ENCODE measurements around the gene RGSL1.

The RGSL1 gene

DNA sequence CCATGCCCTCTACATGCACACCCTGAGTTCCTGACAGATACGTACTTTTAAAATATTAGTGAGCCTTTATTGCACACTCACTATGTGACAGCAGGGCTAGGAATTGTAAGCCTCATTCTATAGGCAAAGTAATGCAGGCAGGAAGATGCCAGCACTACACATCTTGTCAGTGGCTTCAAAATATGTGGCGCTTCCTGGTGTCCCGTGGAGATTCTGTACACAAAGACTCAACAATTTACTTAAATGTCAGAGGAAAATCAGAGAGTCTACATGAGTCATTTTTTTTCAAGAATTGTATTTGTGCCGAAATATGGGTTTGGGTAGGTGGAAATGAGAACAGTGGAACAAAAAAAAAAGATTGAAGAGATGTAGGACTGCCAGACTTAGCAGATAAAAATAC is 111.5 kb downstream of the RGSL1 start:
- TF ChIP-seq, protein P1, sequence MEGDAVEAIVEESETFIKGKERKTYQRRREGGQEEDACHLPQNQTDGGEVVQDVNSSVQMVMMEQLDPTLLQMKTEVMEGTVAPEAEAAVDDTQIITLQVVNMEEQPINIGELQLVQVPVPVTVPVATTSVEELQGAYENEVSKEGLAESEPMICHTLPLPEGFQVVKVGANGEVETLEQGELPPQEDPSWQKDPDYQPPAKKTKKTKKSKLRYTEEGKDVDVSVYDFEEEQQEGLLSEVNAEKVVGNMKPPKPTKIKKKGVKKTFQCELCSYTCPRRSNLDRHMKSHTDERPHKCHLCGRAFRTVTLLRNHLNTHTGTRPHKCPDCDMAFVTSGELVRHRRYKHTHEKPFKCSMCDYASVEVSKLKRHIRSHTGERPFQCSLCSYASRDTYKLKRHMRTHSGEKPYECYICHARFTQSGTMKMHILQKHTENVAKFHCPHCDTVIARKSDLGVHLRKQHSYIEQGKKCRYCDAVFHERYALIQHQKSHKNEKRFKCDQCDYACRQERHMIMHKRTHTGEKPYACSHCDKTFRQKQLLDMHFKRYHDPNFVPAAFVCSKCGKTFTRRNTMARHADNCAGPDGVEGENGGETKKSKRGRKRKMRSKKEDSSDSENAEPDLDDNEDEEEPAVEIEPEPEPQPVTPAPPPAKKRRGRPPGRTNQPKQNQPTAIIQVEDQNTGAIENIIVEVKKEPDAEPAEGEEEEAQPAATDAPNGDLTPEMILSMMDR (IDR thresholded peaks at IDR 0.05; ENCODE audit: low read depth, low read length, missing control alignments) = no peak
- no peak for DNase-seq (ENCODE audit: low read depth)
- in situ Hi-C loops (cut with HindIII; ENCODE audit: low sequenced_read_pairs) = no loop called here
- H3K4me3 ChIP-seq (ENCODE audit: low read depth, low read length) = no peak overlapping the region

DNA sequence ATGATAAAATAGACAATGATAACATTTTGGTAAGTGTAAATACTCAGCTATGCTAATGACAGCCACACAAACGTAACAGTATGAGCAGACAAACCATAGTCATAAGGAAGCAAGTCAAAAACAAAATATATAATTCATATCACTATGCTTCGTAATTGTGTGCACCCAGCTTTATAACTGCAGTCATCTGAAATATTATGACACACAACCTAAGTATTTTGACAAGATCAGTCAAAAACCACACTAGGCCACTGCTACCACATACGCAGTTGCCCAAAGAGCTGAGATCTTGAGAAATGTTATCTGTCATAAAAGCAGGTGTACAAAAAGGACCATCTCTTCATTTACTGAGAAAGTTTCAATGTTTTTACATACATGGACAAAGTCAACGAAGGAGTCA is 113.1 kb downstream of the RGSL1 start:
- no peak for DNase-seq (ENCODE audit: low read depth)
- no peak overlapping the region for H3K4me3 ChIP-seq (ENCODE audit: low read depth, low read length)
- in situ Hi-C loops (cut with HindIII; ENCODE audit: low sequenced_read_pairs) = no loop called here
- TF ChIP-seq, protein P1 (IDR thresholded peaks at IDR 0.05; ENCODE audit: low read depth, low read length, missing control alignments) = no peak

DNA sequence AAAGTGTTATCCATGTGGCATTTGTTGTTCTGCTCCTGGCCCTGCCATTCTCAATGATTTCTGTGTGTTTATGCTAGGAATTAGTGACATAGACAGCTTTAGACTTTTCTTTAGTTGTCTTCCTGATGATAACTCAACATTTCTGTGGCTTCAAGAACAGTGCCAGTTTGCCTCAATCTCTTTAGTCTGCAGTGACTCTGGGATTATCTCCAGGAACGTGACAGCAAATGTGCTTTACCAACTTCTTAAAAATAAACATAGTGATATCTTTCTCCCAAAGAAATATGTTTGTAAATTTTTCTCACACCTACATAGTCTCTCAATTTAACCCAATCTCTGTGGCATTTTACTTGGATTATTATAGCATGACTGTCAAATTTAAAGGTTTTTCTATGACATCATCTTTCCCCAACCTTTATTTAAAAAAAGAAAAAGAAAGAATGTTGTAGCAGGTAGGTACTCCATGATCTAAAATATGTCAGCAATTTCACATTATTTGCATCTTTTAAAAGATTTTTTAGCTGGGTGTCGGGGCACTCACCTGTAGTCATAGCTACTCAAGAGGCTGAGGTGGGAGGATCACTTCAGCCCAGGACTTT is 114.6 kb downstream of the RGSL1 start:
- TF ChIP-seq, protein P1 (IDR thresholded peaks at IDR 0.05; ENCODE audit: low read depth, low read length, missing control alignments) = no peak
- in situ Hi-C loops (cut with HindIII; ENCODE audit: low sequenced_read_pairs) = no loop called here
- no peak for DNase-seq (ENCODE audit: low read depth)
- H3K4me3 ChIP-seq (ENCODE audit: low read depth, low read length) = no peak overlapping the region

DNA sequence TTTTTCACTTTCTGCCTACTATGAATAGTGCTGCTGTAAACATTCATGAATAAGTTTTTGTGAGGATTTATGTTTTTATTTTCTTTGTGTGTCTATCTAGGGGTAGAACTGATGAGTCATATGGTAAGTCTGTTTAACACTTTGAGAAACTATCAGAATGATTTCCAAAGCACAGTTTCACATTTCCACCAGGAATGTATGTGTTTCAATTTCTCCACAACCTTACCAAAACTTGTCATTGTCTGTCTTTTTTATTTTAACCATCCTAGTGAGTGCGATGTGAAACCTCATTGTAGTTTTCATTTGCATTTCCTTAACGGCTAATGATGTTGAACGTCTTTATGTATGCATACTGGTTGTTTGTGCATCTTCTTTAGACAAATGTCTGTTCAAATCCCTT is 115.6 kb downstream of the RGSL1 start:
- in situ Hi-C loops (cut with HindIII; ENCODE audit: low sequenced_read_pairs) = no loop called here
- DNase-seq (ENCODE audit: low read depth) = no peak
- TF ChIP-seq, protein P1 (IDR thresholded peaks at IDR 0.05; ENCODE audit: low read depth, low read length, missing control alignments) = no peak
- H3K4me3 ChIP-seq (ENCODE audit: low read depth, low read length) = no peak overlapping the region

DNA sequence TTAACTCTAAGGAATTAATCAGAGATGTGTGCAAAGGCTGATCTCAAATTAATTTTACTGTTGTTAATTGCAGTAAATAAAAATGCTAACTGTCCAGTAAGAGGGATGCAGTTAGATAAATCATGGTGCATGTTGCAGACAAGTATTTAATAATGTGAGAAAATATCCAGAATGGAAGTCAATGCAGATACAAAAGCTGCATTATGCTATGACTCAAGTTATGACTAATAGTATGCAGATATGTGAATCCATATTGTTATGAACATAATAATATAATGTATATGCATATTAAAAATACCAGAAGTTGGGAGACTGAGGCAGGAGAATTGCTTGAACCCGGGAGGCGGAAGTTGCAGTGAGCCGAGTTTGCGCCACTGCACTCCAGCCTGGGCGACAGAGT is 117.7 kb downstream of the RGSL1 start:
- DNase-seq (ENCODE audit: low read depth) = no peak
- TF ChIP-seq, protein P1 (IDR thresholded peaks at IDR 0.05; ENCODE audit: low read depth, low read length, missing control alignments) = no peak
- H3K4me3 ChIP-seq (ENCODE audit: low read depth, low read length) = no peak overlapping the region
- in situ Hi-C loops (cut with HindIII; ENCODE audit: low sequenced_read_pairs) = no loop called here

DNA sequence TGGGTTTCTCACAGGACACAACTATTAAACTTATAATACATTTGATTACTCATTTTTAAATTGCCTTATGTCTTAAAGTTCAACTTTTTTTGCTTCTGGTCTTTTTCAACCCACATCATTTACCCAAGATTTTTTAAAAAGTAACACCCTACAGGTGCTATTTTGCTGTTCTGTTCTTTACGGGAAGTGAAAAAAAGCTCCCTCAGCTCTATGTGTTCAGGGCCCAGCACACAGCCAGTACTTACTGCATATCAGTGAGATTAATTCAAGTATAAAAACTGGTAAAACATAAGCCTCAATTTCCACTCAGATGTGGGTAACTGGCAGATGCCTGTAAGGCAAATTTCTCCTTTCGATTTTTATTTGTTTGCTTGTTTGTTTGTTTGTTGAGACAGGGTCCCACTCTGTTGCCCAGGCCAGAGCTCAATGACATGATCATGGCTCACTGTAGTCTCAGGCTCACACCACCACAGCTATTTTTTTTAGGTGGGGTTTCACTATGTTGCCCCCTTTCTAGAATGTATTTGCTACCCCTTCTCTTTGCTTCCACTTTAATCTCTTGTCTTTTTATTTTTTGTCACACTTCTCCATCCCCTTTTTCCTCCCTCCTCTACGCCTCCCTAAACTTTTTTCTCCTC is 118.8 kb downstream of the RGSL1 start:
- H3K4me3 ChIP-seq (ENCODE audit: low read depth, low read length) = no peak overlapping the region
- no peak for DNase-seq (ENCODE audit: low read depth)
- in situ Hi-C loops (cut with HindIII; ENCODE audit: low sequenced_read_pairs) = no loop called here
- TF ChIP-seq, protein P1 (IDR thresholded peaks at IDR 0.05; ENCODE audit: low read depth, low read length, missing control alignments) = no peak
